ENCODE data around the gene HOXA9.

HOXA9 gene

DNA sequence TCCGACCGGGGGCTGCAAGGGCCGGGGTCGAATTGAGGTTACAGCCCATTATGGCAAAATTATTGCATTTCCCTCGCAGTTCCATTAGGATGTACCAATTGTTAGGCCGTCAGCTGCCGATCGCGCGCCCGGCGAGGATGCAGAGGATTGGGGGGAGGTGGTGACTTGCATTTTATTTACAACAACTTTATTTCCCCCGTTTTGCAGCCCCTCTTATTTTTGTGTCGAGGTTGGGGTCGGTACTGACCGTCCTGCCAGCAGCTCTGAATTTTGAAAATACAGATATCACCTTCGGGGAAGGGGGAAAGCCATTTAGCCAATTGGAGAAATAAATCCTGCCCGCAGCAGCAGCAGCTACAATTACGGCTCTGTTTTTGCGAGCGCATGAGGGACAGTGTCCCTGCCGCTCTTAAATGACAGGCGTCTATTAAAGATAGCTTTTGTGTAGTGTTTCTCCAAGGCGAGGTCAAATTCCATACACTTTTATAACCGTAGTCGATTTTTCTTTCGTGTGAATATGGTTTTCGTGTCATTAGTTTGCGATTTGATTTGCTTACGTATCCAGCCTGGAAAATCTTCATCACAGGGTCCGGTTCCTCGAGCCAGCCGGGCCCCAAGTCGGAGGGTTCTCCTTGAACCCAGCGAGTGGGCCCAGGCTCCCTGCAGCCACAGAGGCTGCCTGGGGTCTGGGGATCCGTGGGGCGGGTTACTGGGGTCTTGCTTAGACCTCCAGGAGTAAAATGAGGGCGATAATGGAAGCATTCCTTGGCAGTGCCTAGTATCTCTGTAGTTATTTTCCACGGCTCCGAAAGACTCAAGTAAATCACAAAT, 21.2 kb downstream of the HOXA9 start:
- Histone ChIP-seq H3K36me3 (ENCODE audit: control insufficient read depth, insufficient read depth, low read length) (no peaks in the 10 kb centered on the region), H3K27me3 (replicated peaks; ENCODE audit: control insufficient read depth, insufficient read depth, low read length) (peaks cover 2% of the 10 kb centered on the region; the same call in 1 of the 2 replicates), H3K4me3 (replicated peaks; ENCODE audit: low read depth, low read length) (no peak overlapping the region)
- TF ChIP-seq CTCF (IDR thresholded peaks at IDR 0.05; ENCODE audit: insufficient read depth, low read length, poor library complexity, severe bottlenecking): no peak
- DNase-seq (ENCODE audit: extremely low read depth, insufficient read length): no peak

DNA sequence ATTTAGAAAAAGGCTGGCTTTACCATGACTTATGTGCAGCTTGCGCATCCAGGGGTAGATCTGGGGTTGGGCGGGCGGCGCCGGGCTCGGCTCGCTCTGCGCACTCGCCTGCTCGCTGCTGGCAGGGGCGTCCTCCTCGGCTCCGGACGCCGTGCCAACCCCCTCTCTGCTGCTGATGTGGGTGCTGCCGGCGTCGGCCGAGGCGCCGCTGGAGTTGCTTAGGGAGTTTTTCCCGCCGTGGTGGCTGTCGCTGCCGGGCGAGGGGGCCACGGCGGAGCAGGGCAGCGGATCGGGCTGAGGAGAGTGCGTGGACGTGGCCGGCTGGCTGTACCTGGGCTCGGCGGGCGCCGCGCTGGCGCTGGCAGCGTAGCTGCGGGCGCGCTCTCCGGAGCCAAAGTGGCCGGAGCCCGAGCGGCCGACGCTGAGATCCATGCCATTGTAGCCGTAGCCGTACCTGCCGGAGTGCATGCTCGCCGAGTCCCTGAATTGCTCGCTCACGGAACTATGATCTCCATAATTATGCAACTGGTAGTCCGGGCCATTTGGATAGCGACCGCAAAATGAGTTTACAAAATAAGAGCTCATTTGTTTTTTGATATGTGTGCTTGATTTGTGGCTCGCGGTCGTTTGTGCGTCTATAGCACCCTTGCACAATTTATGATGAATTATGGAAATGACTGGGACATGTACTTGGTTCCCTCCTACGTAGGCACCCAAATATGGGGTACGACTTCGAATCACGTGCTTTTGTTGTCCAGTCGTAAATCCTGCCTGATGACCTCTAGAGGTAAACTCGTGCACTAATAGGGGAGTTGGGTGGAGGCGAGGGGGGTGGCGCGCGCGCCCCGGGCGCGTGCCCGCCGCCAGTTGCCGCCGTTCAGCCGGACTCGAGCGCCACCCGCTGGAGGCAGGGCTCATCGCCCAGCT, 22.1 kb downstream of the HOXA9 start, which contains the start of gene HOXA5:
TSS of gene HOXA5 (minus strand) at position 659 of the 927 bp plus-strand sequence. CDS start at position 585, 74 bp downstream.
- no peaks in the 10 kb centered on the region for H3K36me3 ChIP-seq (ENCODE audit: control insufficient read depth, insufficient read depth, low read length)
- H3K4me3 ChIP-seq (replicated peaks; ENCODE audit: low read depth, low read length): no peak within 1 kb of the TSS
- TF ChIP-seq CTCF (IDR thresholded peaks at IDR 0.05; ENCODE audit: insufficient read depth, low read length, poor library complexity, severe bottlenecking): no peak
- H3K27me3 ChIP-seq (replicated peaks; ENCODE audit: control insufficient read depth, insufficient read depth, low read length): peaks cover under 1% of the 10 kb centered on the region; the same call in 1 of the 2 replicates
- no peak for DNase-seq (ENCODE audit: extremely low read depth, insufficient read length)

DNA sequence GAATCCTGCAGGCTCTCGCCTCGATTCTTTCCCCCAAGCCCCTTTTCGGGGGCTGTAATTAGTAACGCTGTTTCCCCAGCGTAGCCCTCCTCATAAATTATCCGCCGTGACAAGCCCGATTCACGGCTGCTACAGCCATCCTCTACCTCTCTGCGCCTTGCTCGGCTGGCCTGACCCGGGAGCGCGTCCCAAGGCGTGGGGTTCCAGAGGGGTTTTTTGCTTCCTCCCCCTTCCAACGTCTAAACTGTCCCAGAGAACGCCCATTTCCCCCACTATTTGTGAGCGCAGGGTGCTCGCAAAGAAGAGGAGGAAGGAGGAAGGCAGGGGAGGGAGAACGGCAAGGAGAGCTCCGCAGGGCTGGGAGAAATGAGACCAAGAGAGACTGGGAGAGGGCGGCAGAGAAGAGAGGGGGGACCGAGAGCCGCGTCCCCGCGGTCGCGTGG, 22.7 kb downstream of the HOXA9 start:
- no peak overlapping the region for H3K4me3 ChIP-seq (replicated peaks; ENCODE audit: low read depth, low read length)
- H3K27me3 ChIP-seq (replicated peaks; ENCODE audit: control insufficient read depth, insufficient read depth, low read length): no peaks in the 10 kb centered on the region; the same call in 1 of the 2 replicates
- no peak for TF ChIP-seq CTCF (IDR thresholded peaks at IDR 0.05; ENCODE audit: insufficient read depth, low read length, poor library complexity, severe bottlenecking)
- no peaks in the 10 kb centered on the region for H3K36me3 ChIP-seq (ENCODE audit: control insufficient read depth, insufficient read depth, low read length)
- no peak for DNase-seq (ENCODE audit: extremely low read depth, insufficient read length)

GRCh38 chr7:27141923-27142579, 23.3 kb downstream of the HOXA9 start:
- no peak for TF ChIP-seq CTCF (IDR thresholded peaks at IDR 0.05; ENCODE audit: insufficient read depth, low read length, poor library complexity, severe bottlenecking)
- Histone ChIP-seq H3K36me3 (ENCODE audit: control insufficient read depth, insufficient read depth, low read length) (no peaks in the 10 kb centered on the region), H3K4me3 (replicated peaks; ENCODE audit: low read depth, low read length) (no peak overlapping the region), H3K27me3 (replicated peaks; ENCODE audit: control insufficient read depth, insufficient read depth, low read length) (no peaks in the 10 kb centered on the region)
- DNase-seq (ENCODE audit: extremely low read depth, insufficient read length): no peak

DNA sequence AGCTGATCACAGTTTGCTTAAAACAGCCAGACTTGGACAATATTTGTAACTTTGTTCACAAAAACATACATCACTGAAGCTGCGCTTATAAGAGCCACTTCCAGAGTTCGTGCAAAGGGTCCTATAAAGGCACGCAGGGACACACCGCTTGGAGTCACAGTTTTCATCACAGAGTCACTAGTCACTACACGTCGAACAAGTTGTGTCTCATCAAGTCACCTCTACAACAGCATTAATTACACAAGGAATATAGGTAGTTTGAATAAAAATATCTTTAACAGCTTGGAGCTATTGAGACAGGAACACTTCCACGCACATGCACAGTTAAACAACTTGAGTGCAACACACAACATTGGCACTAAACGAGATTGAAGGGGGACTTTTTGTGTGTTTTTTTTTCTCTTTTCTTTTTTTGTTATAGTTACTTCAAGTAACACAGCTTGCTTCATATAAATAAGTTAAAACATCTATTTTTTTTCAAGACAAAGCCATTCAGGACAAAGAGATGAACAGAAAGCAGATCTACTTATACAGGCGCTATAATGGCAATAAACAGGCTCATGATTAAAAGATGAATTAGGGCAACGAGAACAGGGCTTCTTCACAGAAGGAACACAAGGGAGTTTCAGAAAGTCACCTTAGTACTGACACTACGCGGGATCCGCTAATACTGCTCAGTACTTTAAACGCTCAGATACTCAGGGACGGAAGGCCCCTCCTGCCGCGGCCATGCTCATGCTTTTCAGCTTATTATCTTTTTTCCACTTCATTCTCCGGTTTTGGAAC, 24.0 kb downstream of the HOXA9 start:
- no peak for TF ChIP-seq CTCF (IDR thresholded peaks at IDR 0.05; ENCODE audit: insufficient read depth, low read length, poor library complexity, severe bottlenecking)
- Histone ChIP-seq H3K27me3 (replicated peaks; ENCODE audit: control insufficient read depth, insufficient read depth, low read length) (no peaks in the 10 kb centered on the region), H3K4me3 (replicated peaks; ENCODE audit: low read depth, low read length) (no peak overlapping the region), H3K36me3 (ENCODE audit: control insufficient read depth, insufficient read depth, low read length) (no peaks in the 10 kb centered on the region)
- no peak for DNase-seq (ENCODE audit: extremely low read depth, insufficient read length)

All from GM06990 (cell line).